Fibroblast of skin of abdomen (primary cell): ENCODE results near the gene HMCES.

Source experiments
- DNase-seq: peaks from one replicate; pipeline ENCODE4 v3.0.0-alpha.2; 2013

Gene HMCES

DNA sequence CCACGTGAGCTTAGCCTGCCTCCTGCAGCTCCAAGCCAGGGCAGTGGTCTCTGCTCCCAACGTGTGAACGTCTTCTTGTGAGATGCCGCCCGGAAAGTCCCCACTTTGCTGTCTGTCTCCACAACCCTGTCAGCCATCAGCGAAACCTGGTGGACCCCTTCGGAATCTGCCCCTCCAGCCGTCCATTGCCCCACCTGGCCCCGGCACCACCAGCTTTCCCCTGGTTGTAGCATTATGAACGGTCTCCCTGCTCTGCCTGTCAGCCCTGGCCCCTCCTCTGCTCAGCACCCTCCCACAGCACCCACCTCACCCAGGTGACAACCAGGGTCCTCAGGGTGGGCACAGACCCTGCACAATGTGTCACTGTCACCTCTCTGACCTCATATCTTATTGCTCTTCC, 71.1 kb downstream of the HMCES start:
- no peak for DNase-seq

DNA sequence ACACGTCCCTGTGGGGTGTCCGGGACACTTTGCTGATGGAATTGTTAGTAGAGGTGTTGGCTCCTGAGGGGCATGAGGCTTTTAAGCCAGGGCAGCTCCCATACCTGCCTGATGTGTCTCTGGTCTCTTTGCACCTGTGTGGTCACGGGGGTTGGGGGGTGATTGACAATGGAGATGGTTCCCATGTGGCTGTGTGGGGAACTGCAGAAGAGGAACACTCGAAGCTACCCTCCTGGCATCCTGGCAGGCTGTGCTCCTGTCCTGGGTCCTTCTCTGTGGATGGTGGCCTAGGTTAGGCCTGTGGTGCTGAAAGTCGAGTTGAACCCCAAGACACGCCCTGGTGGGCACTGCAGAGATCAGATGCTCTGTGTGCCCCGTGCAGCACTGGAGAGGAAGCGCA, 73.4 kb downstream of the HMCES start:
- DNase-seq, result no peak

GRCh38 chr3:129352650-129353588, 74.2 kb downstream of the HMCES start:
- no peak for DNase-seq

GRCh38 chr3:129353589-129353941, 74.9 kb downstream of the HMCES start:
- no peak for DNase-seq
